K562 (cell line): ENCODE data around the gene PARD3. TPM values are rescaled to one million over a fixed set of nuclear protein-coding genes. Genes with fewer than 3 reads are reported as not detected.

Experiments
- ARID2 ChIP-seq: fragments of 450-650 bp; IDR thresholded peaks from 2 replicates; pipeline ENCODE4 v1.6.1; 2017; ENCODE audit warnings: antibody characterized with exemption, mild to moderate bottlenecking
- DIDO1 ChIP-seq: fragments of 450-650 bp; IDR thresholded peaks from 2 replicates; pipeline ENCODE4 v1.6.1; 2016; ENCODE audit warnings: low read depth, missing biosample characterization, missing genetic modification characterization
- ETS2 ChIP-seq: IDR thresholded peaks from 2 replicates; pipeline ENCODE4 v1.6.1; 2016; ENCODE audit warnings: borderline replicate concordance, missing genetic modification characterization, mild to moderate bottlenecking, moderate library complexity, missing compliant biosample characterization; ENCODE audit not compliant: poor library complexity, severe bottlenecking
- EWSR1 ChIP-seq: fragments of 450-650 bp; IDR thresholded peaks from 2 replicates; pipeline ENCODE4 v1.6.1; 2018; ENCODE audit warnings: borderline replicate concordance, mild to moderate bottlenecking, low read depth, moderate library complexity; ENCODE audit not compliant: partially characterized antibody
- HNRNPLL ChIP-seq: fragments of 200-400 bp; formaldehyde crosslinking; IDR thresholded peaks from 2 replicates; pipeline ENCODE4 v1.6.1; 2017; ENCODE audit warnings: low read length, low read depth, mild to moderate bottlenecking; ENCODE audit not compliant: poor library complexity, severe bottlenecking
- ILK ChIP-seq: fragments of 450-650 bp; IDR thresholded peaks from 2 replicates; pipeline ENCODE4 v1.6.1; 2016; ENCODE audit warnings: missing genetic modification characterization, low read depth, mild to moderate bottlenecking, missing compliant biosample characterization, moderate library complexity, borderline replicate concordance
- NFIC ChIP-seq: fragments of 450-650 bp; IDR thresholded peaks from 2 replicates; pipeline ENCODE4 v1.6.1; 2017; ENCODE audit warnings: mild to moderate bottlenecking, inconsistent platforms
- PHB ChIP-seq: fragments of 250-450 bp; sonication (Bioruptor Pico); IDR thresholded peaks from 2 replicates; pipeline ENCODE4 v1.5.0; 2021
- PHF8 ChIP-seq: fragments of 200-600 bp; sonication (generic); IDR thresholded peaks from 2 replicates; pipeline ENCODE4 v1.6.1; 2012; ENCODE audit warnings: mixed run types, mild to moderate bottlenecking, inconsistent platforms, low read length, moderate library complexity, borderline replicate concordance
- PRMT5 ChIP-seq: sonication (generic); formaldehyde crosslinking; IDR thresholded peaks from 2 replicates; pipeline ENCODE4 v1.5.0; 2020; ENCODE audit warnings: missing genetic modification reagents
- SNIP1 ChIP-seq: fragments of 450-650 bp; IDR thresholded peaks from 2 replicates; pipeline ENCODE4 v1.7.1; 2017; ENCODE audit warnings: low read depth, mild to moderate bottlenecking
- ZC3H4 ChIP-seq: sonication (generic); formaldehyde crosslinking; IDR thresholded peaks from 2 replicates; pipeline ENCODE4 v1.9.0; 2021; ENCODE audit warnings: missing genetic modification reagents, borderline replicate concordance
- ZFX ChIP-seq: sonication (generic); formaldehyde crosslinking; IDR thresholded peaks from 2 replicates; pipeline ENCODE4 v1.8.0; 2022; ENCODE audit warnings: mild to moderate bottlenecking, missing genetic modification reagents, moderate library complexity
- ZNF695 ChIP-seq: fragments of 450-650 bp; formaldehyde crosslinking; IDR thresholded peaks from 2 replicates; pipeline ENCODE4 v1.4.0; 2020; ENCODE audit warnings: mild to moderate bottlenecking, moderate library complexity
- ZNF699 ChIP-seq: fragments of 250-450 bp; sonication (Bioruptor Pico); IDR thresholded peaks from 2 replicates; pipeline ENCODE4 v1.8.0; 2021; ENCODE audit warnings: mild to moderate bottlenecking, moderate library complexity; ENCODE audit not compliant: insufficient replicate concordance
- ZNF830 ChIP-seq: fragments of 250-450 bp; sonication (Bioruptor Pico); IDR thresholded peaks from 2 replicates; pipeline ENCODE4 v1.5.0; 2021; ENCODE audit warnings: mild to moderate bottlenecking
- polyA plus RNA-seq, 8 experiments: library from polyadenylated mRNA; depleted of rRNA in 4 of 8; stranded (reverse) in 5 of 8; unstranded in 3 of 8; fragments of >200 nt; fragmentation: Nextera tagmentation in 2 of 8; fragmentation: Illumina TruSeq in 1 of 8; extraction: Ambion mirVana in 2 of 8; extraction: Trizol in 1 of 8; gene quantifications; 2 replicates each; pipeline versions ENCODE4 v1.2.1 to v1.2.3, GENCODE V29; 2011 to 2014; ENCODE audit warnings: inconsistent platforms in 1 of 8, missing spikeins in 1 of 8
- total RNA-seq, 7 experiments: library from RNA; depleted of rRNA in 6 of 7; stranded (reverse); fragments of >200 nt in 6 of 7; fragmentation: Illumina TruSeq in 2 of 7; extraction: Trizol in 2 of 7; gene quantifications; 2 replicates each; pipeline versions ENCODE4 v1.2.1 to v1.2.3, GENCODE V29; 2011 to 2021; ENCODE audit warnings: low replicate concordance in 1 of 7
- TF ChIP-seq, protein P1 (sequence below): fragments of 450-650 bp; formaldehyde crosslinking; IDR thresholded peaks from 2 replicates; pipeline ENCODE4 v1.4.0; 2020; ENCODE audit warnings: mild to moderate bottlenecking, moderate library complexity
- TF ChIP-seq, protein P2 (sequence below): fragments of 450-650 bp; IDR thresholded peaks from 2 replicates; pipeline ENCODE4 v1.6.1; 2016; ENCODE audit warnings: low read depth
- TF ChIP-seq, protein P3 (sequence below): fragments of 450-650 bp; formaldehyde crosslinking; IDR thresholded peaks from 2 replicates; pipeline ENCODE4 v1.4.0; 2020; ENCODE audit warnings: mild to moderate bottlenecking, mixed read lengths

PARD3 gene
- total and polyA plus RNA-seq, 9 of the 15 experiments (the other 6 are each of a cell fraction or from before 2014, with no cell fraction given): 2.7 to 11.7 (median 7.7) TPM

DNA sequence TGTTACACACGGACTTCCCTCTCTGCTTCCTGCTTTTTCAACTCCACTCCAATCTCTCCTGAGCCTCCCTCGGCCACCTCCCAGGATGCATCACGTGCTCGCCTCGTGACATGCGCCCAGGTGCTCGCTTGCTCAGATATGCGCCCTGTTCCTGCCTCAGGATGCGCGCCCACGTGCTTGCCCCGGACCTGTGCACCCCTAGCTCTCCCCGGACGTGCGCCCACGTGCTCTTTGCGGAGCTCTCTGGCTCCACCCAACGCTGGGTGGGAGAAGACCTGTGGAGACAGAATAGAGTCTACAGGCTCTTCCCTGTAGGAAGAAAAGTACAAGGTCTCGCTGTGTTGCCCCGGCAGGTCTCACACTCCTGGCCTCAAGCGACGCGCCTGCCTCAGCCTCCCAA, 23.1 kb downstream of the PARD3 start (continued):
- no peak for TF ChIP-seq HNRNPLL
- TF ChIP-seq ILK (tag): no peak
- TF ChIP-seq, protein P1, sequence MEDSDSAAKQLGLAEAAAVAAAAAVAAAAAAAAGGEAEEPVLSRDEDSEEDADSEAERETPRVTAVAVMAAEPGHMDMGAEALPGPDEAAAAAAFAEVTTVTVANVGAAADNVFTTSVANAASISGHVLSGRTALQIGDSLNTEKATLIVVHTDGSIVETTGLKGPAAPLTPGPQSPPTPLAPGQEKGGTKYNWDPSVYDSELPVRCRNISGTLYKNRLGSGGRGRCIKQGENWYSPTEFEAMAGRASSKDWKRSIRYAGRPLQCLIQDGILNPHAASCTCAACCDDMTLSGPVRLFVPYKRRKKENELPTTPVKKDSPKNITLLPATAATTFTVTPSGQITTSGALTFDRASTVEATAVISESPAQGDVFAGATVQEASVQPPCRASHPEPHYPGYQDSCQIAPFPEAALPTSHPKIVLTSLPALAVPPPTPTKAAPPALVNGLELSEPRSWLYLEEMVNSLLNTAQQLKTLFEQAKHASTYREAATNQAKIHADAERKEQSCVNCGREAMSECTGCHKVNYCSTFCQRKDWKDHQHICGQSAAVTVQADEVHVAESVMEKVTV: no peak
- no peak for TF ChIP-seq DIDO1 (tag)
- no peak for TF ChIP-seq ZNF699 (CRISPR knock-in tag)
- TF ChIP-seq ZNF830 (CRISPR knock-in tag): no peak
- no peak for TF ChIP-seq EWSR1
- no peak for TF ChIP-seq NFIC
- TF ChIP-seq PHF8: no peak
- no peak for TF ChIP-seq ARID2
- no peak for TF ChIP-seq ZC3H4 (CRISPR knock-in tag)
- no peak for TF ChIP-seq ZFX (CRISPR knock-in tag)
- no peak for TF ChIP-seq ZNF695
- no peak for TF ChIP-seq PRMT5 (CRISPR knock-in tag)
- no peak for TF ChIP-seq PHB
- no peak for TF ChIP-seq SNIP1
- no peak for TF ChIP-seq ETS2
- TF ChIP-seq, protein P2, sequence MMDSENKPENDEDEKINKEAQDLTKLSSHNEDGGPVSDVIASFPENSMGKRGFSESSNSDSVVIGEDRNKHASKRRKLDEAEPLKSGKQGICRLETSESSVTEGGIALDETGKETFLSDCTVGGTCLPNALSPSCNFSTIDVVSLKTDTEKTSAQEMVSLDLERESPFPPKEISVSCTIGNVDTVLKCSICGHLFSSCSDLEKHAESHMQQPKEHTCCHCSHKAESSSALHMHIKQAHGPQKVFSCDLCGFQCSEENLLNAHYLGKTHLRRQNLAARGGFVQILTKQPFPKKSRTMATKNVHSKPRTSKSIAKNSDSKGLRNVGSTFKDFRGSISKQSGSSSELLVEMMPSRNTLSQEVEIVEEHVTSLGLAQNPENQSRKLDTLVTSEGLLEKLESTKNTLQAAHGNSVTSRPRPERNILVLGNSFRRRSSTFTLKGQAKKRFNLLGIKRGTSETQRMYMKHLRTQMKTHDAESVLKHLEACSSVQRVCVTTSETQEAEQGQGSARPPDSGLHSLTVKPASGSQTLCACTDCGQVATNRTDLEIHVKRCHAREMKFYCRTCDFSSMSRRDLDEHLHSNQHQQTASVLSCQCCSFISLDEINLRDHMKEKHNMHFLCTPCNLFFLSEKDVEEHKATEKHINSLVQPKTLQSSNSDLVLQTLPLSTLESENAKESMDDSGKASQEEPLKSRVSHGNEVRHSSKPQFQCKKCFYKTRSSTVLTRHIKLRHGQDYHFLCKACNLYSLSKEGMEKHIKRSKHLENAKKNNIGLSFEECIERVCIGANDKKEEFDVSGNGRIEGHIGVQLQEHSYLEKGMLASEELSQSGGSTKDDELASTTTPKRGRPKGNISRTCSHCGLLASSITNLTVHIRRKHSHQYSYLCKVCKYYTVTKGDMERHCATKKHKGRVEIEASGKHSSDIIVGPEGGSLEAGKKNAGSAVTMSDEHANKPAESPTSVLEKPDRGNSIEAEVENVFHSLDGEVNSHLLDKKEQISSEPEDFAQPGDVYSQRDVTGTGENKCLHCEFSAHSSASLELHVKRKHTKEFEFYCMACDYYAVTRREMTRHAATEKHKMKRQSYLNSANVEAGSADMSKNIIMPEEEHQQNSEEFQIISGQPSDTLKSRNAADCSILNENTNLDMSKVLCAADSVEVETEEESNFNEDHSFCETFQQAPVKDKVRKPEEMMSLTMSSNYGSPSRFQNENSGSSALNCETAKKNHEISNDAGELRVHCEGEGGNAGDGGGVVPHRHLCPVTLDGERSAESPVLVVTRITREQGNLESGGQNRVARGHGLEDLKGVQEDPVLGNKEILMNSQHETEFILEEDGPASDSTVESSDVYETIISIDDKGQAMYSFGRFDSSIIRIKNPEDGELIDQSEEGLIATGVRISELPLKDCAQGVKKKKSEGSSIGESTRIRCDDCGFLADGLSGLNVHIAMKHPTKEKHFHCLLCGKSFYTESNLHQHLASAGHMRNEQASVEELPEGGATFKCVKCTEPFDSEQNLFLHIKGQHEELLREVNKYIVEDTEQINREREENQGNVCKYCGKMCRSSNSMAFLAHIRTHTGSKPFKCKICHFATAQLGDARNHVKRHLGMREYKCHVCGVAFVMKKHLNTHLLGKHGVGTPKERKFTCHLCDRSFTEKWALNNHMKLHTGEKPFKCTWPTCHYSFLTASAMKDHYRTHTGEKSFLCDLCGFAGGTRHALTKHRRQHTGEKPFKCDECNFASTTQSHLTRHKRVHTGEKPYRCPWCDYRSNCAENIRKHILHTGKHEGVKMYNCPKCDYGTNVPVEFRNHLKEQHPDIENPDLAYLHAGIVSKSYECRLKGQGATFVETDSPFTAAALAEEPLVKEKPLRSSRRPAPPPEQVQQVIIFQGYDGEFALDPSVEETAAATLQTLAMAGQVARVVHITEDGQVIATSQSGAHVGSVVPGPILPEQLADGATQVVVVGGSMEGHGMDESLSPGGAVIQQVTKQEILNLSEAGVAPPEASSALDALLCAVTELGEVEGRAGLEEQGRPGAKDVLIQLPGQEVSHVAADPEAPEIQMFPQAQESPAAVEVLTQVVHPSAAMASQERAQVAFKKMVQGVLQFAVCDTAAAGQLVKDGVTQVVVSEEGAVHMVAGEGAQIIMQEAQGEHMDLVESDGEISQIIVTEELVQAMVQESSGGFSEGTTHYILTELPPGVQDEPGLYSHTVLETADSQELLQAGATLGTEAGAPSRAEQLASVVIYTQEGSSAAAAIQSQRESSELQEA: no peak
- TF ChIP-seq, protein P3, sequence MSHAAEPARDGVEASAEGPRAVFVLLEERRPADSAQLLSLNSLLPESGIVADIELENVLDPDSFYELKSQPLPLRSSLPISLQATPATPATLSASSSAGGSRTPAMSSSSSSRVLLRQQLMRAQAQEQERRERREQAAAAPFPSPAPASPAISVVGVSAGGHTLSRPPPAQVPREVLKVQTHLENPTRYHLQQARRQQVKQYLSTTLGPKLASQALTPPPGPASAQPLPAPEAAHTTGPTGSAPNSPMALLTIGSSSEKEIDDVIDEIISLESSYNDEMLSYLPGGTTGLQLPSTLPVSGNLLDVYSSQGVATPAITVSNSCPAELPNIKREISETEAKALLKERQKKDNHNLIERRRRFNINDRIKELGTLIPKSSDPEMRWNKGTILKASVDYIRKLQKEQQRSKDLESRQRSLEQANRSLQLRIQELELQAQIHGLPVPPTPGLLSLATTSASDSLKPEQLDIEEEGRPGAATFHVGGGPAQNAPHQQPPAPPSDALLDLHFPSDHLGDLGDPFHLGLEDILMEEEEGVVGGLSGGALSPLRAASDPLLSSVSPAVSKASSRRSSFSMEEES (CRISPR knock-in tag): peak; percentile 63
